ENCODE measurements around the gene BCL7C. TPM values are rescaled to one million over a fixed set of nuclear protein-coding genes. Genes with fewer than 3 reads are reported as not detected.

Gene BCL7C
- polyA plus RNA-seq, 6 donors from 2014 or later, result 29.4 to 40.3 (median 33.1) TPM

- Mint-ChIP-seq H3K36me3 (no peaks in the 10 kb centered on the region), H3K4me3 (peak overlapping the region in 2 of 8 donors; percentile 47 to 74), H3K27ac (peak overlapping the region in 1 of 6 donors; percentile 14), H3K4me1 (peaks cover 19 to 24% (median 22%) of the 10 kb centered on the region in 3 donors), H3K9me3 (no peaks in the 10 kb centered on the region), H3K27me3 (no peaks in the 10 kb centered on the region)
- no peak for ATAC-seq (ENCODE audit: low read depth in 2 of 2)
- DNase-seq, result no peak
Measured at GRCh38 chr16:30926937-30927788, 33.3 kb upstream of the BCL7C start.

- Mint-ChIP-seq H3K4me3 (peak overlapping the region; percentile 56 to 90 (median 74)), H3K27ac (peak overlapping the region in 5 of 6 donors; percentile 14 to 83 (median 78)), H3K4me1 (peaks cover 28 to 32% (median 29%) of the 10 kb centered on the region in 3 donors)
Measured at GRCh38 chr16:30925995-30926811, 32.3 kb upstream of the BCL7C start.

GRCh38 chr16:30925632-30925987, 31.7 kb upstream of the BCL7C start:
- H3K4me3 Mint-ChIP-seq, result peak overlapping the region in 4 of 8 donors; percentile 56 to 77 (median 74)
- no peaks in the 10 kb centered on the region for H3K27me3 Mint-ChIP-seq
- peak overlapping the region in 1 of 6 donors; percentile 83 for H3K27ac Mint-ChIP-seq
- no peaks in the 10 kb centered on the region for H3K36me3 Mint-ChIP-seq
- no peak for DNase-seq
- no peaks in the 10 kb centered on the region for H3K9me3 Mint-ChIP-seq
- ATAC-seq (ENCODE audit: low read depth in 2 of 2), result no peak
- peaks cover 33 to 35% (median 34%) of the 10 kb centered on the region in 3 donors for H3K4me1 Mint-ChIP-seq

More at GRCh38 chr16:30925995-30926811, 32.3 kb upstream of the BCL7C start:
- H3K9me3 Mint-ChIP-seq, result no peaks in the 10 kb centered on the region
- ATAC-seq (ENCODE audit: low read depth in 2 of 2), result no peak
- H3K27me3 Mint-ChIP-seq, result no peaks in the 10 kb centered on the region
- no peaks in the 10 kb centered on the region for H3K36me3 Mint-ChIP-seq
- DNase-seq, result no peak

GRCh38 chr16:30924913-30925631, 31.2 kb upstream of the BCL7C start:
- DNase-seq (no peak), ATAC-seq (ENCODE audit: low read depth in 2 of 2) (no peak)

GRCh38 chr16:30924076-30924912, 30.4 kb upstream of the BCL7C start:
- ATAC-seq (ENCODE audit: low read depth in 2 of 2), result no peak
- Mint-ChIP-seq H3K9me3 (no peaks in the 10 kb centered on the region), H3K36me3 (no peaks in the 10 kb centered on the region), H3K27ac (peak overlapping the region in 4 of 6 donors; percentile 14 to 92 (median 42)), H3K4me1 (peaks cover 33 to 35% (median 34%) of the 10 kb centered on the region in 3 donors), H3K27me3 (no peaks in the 10 kb centered on the region), H3K4me3 (peak overlapping the region; percentile 68 to 89 (median 80))
- no peak for DNase-seq

More at GRCh38 chr16:30924913-30925631, 31.2 kb upstream of the BCL7C start:
- peak overlapping the region in 4 of 6 donors; percentile 14 to 92 (median 42) for H3K27ac Mint-ChIP-seq
- H3K9me3 Mint-ChIP-seq, result no peaks in the 10 kb centered on the region
- no peaks in the 10 kb centered on the region for H3K36me3 Mint-ChIP-seq
- peak overlapping the region; percentile 43 to 89 (median 77) for H3K4me3 Mint-ChIP-seq
- H3K27me3 Mint-ChIP-seq, result no peaks in the 10 kb centered on the region
- peaks cover 33 to 35% (median 34%) of the 10 kb centered on the region in 3 donors for H3K4me1 Mint-ChIP-seq

GRCh38 chr16:30923554-30924075, 29.7 kb upstream of the BCL7C start, which contains the start of gene FBXL19:
Gene FBXL19 (plus strand): TSS chr16:30923572. CDS start chr16:30925755, 2,183 bp downstream.
- Mint-ChIP-seq H3K4me1 (peaks cover 35 to 37% (median 36%) of the 10 kb centered on the region in 3 donors), H3K27ac (peak within 1 kb of the TSS; percentile 97 to 100 (median 100)), H3K27me3 (no peaks in the 10 kb centered on the region), H3K36me3 (no peaks in the 10 kb centered on the region), H3K4me3 (peak within 1 kb of the TSS; percentile 92 to 100 (median 100)), H3K9me3 (no peaks in the 10 kb centered on the region)
- no peak for DNase-seq
- ATAC-seq (ENCODE audit: low read depth in 2 of 2), result no peak

- Mint-ChIP-seq H3K4me3 (peak overlapping the region; percentile 92 to 100 (median 100)), H3K27me3 (no peaks in the 10 kb centered on the region), H3K4me1 (peaks cover 34 to 39% (median 37%) of the 10 kb centered on the region in 3 donors), H3K9me3 (no peaks in the 10 kb centered on the region), H3K27ac (peak overlapping the region; percentile 97 to 100 (median 100)), H3K36me3 (no peaks in the 10 kb centered on the region)
- DNase-seq (peak; percentile 95), ATAC-seq (ENCODE audit: low read depth in 2 of 2) (peak; percentile 67 to 68)
Measured at GRCh38 chr16:30922960-30923535, 29.2 kb upstream of the BCL7C start.

- Mint-ChIP-seq H3K27ac (peak overlapping the region; percentile 97 to 100 (median 100)), H3K36me3 (no peaks in the 10 kb centered on the region), H3K4me3 (peak overlapping the region; percentile 92 to 100 (median 100)), H3K4me1 (peaks cover 32 to 39% (median 37%) of the 10 kb centered on the region in 3 donors), H3K27me3 (no peaks in the 10 kb centered on the region), H3K9me3 (no peaks in the 10 kb centered on the region)
- DNase-seq (peak; percentile 99), ATAC-seq (ENCODE audit: low read depth in 2 of 2) (peak; percentile 73 to 74)
Measured at GRCh38 chr16:30922420-30922959, 28.6 kb upstream of the BCL7C start.

- Mint-ChIP-seq H3K36me3 (no peaks in the 10 kb centered on the region), H3K4me3 (peak overlapping the region; percentile 92 to 100 (median 100)), H3K27me3 (no peaks in the 10 kb centered on the region), H3K27ac (peak overlapping the region; percentile 97 to 100 (median 100)), H3K9me3 (no peaks in the 10 kb centered on the region), H3K4me1 (peaks cover 32 to 39% (median 37%) of the 10 kb centered on the region in 3 donors)
- ATAC-seq (ENCODE audit: low read depth in 2 of 2) (peak; percentile 10 to 11), DNase-seq (peak; percentile 86)
Measured at GRCh38 chr16:30921748-30922419, 28.0 kb upstream of the BCL7C start.

GRCh38 chr16:30921459-30921747, 27.5 kb upstream of the BCL7C start:
- H3K36me3 Mint-ChIP-seq, result no peaks in the 10 kb centered on the region
- ATAC-seq (ENCODE audit: low read depth in 2 of 2) (no peak), DNase-seq (no peak)
- H3K4me1 Mint-ChIP-seq, result peaks cover 32 to 39% (median 34%) of the 10 kb centered on the region in 3 donors
- H3K27me3 Mint-ChIP-seq, result no peaks in the 10 kb centered on the region
- peak overlapping the region; percentile 92 to 100 (median 100) for H3K4me3 Mint-ChIP-seq
- no peaks in the 10 kb centered on the region for H3K9me3 Mint-ChIP-seq
- H3K27ac Mint-ChIP-seq, result peak overlapping the region in 5 of 6 donors; percentile 82 to 100 (median 100)

- H3K27ac Mint-ChIP-seq, result peak overlapping the region in 3 of 6 donors; percentile 73 to 100 (median 97)
- peaks cover 29 to 34% (median 29%) of the 10 kb centered on the region in 3 donors for H3K4me1 Mint-ChIP-seq
- DNase-seq, result no peak
- H3K36me3 Mint-ChIP-seq, result no peaks in the 10 kb centered on the region
- no peaks in the 10 kb centered on the region for H3K9me3 Mint-ChIP-seq
- H3K27me3 Mint-ChIP-seq, result no peaks in the 10 kb centered on the region
- no peak for ATAC-seq (ENCODE audit: low read depth in 2 of 2)
- peak overlapping the region in 7 of 8 donors; percentile 68 to 100 (median 93) for H3K4me3 Mint-ChIP-seq
Measured at GRCh38 chr16:30920891-30921290, 27.0 kb upstream of the BCL7C start.

Measured in naive B cell (primary cell).